ENCODE data around the gene RSL1D1. TPM values are rescaled to one million over a fixed set of nuclear protein-coding genes. Genes with fewer than 3 reads are reported as not detected.

RSL1D1 gene
- polyA plus RNA-seq, 1 donor from 2014 or later: 61.2 TPM

GRCh38 chr16:11892761-11893160 lies 41.4 kb upstream of the RSL1D1 start:
- Histone ChIP-seq H3K36me3 (ENCODE audit: insufficient read depth, low read length) (no peaks in the 10 kb centered on the region), H3K79me2 (replicated peaks; ENCODE audit: insufficient read depth, low read length) (no peaks in the 10 kb centered on the region)

GRCh38 chr16:11890231-11890965 lies 39.1 kb upstream of the RSL1D1 start:
- Histone ChIP-seq H3K4me2 (ENCODE audit: low read length) (no peak overlapping the region), H3K79me2 (replicated peaks; ENCODE audit: insufficient read depth, low read length) (no peaks in the 10 kb centered on the region), H3K4me3 (ENCODE audit: low read length) (no peak overlapping the region), H3K9ac (ENCODE audit: low read length) (no peak overlapping the region), H3F3A (ENCODE audit: insufficient read depth, low read length, poor library complexity, severe bottlenecking) (no peaks in the 10 kb centered on the region), H3K36me3 (ENCODE audit: insufficient read depth, low read length) (no peaks in the 10 kb centered on the region), H3K27ac (ENCODE audit: low read length) (no peak overlapping the region), H3K9me2 (ENCODE audit: insufficient read depth, low read length) (no peaks in the 10 kb centered on the region), H2AFZ (ENCODE audit: low read depth, low read length) (no peak overlapping the region), H4K20me1 (ENCODE audit: insufficient read depth) (no peaks in the 10 kb centered on the region), H3K27me3 (ENCODE audit: insufficient read depth, low read depth, low read length) (no peaks in the 10 kb centered on the region), H3K9me3 (ENCODE audit: low read length) (no peaks in the 10 kb centered on the region)
- TF ChIP-seq EP300 (conservative IDR thresholded peaks at IDR 0.05; ENCODE audit: poor library complexity, severe bottlenecking): no peak

More at GRCh38 chr16:11892761-11893160, 41.4 kb upstream of the RSL1D1 start:
- Histone ChIP-seq H3K9ac (ENCODE audit: low read length) (no peak overlapping the region), H3K9me3 (ENCODE audit: low read length) (no peaks in the 10 kb centered on the region), H2AFZ (ENCODE audit: low read depth, low read length) (no peak overlapping the region), H4K20me1 (ENCODE audit: insufficient read depth) (no peaks in the 10 kb centered on the region), H3K27me3 (ENCODE audit: insufficient read depth, low read depth, low read length) (no peaks in the 10 kb centered on the region), H3F3A (ENCODE audit: insufficient read depth, low read length, poor library complexity, severe bottlenecking) (no peaks in the 10 kb centered on the region), H3K4me2 (ENCODE audit: low read length) (no peak overlapping the region), H3K27ac (ENCODE audit: low read length) (no peak overlapping the region), H3K4me3 (ENCODE audit: low read length) (no peak overlapping the region), H3K9me2 (ENCODE audit: insufficient read depth, low read length) (no peaks in the 10 kb centered on the region)
- TF ChIP-seq POLR2AphosphoS5 (IDR thresholded peaks at IDR 0.05) (no peak), SMC3 (conservative IDR thresholded peaks at IDR 0.05; ENCODE audit: poor library complexity) (no peak), MXI1 (conservative IDR thresholded peaks at IDR 0.05; ENCODE audit: poor library complexity, severe bottlenecking) (no peak), EP300 (conservative IDR thresholded peaks at IDR 0.05; ENCODE audit: poor library complexity, severe bottlenecking) (no peak), RAD21 (conservative IDR thresholded peaks at IDR 0.05) (no peak), CTCF (IDR thresholded peaks at IDR 0.05; ENCODE audit: poor library complexity, severe bottlenecking) (no peak), TAF1 (IDR thresholded peaks at IDR 0.05; ENCODE audit: low read depth) (no peak), EZH2 (IDR thresholded peaks at IDR 0.05; ENCODE audit: borderline replicate concordance, insufficient read depth, low read length, poor library complexity, severe bottlenecking) (no peak), REST (IDR thresholded peaks at IDR 0.05; ENCODE audit: borderline replicate concordance) (no peak)
